Metanephros (tissue), 1 donor: Measurements from ENCODE around the gene B4GALNT1. TPM values are rescaled to one million over a fixed set of nuclear protein-coding genes. Genes with fewer than 3 reads are reported as not detected.

Source experiments
- total RNA-seq: library from RNA; depleted of rRNA; stranded (reverse); fragments of >200 nt; gene quantifications from one replicate; pipeline ENCODE4 v1.2.3, GENCODE V29; 2014

Gene B4GALNT1
- total RNA-seq, result 1.3 TPM

DNA sequence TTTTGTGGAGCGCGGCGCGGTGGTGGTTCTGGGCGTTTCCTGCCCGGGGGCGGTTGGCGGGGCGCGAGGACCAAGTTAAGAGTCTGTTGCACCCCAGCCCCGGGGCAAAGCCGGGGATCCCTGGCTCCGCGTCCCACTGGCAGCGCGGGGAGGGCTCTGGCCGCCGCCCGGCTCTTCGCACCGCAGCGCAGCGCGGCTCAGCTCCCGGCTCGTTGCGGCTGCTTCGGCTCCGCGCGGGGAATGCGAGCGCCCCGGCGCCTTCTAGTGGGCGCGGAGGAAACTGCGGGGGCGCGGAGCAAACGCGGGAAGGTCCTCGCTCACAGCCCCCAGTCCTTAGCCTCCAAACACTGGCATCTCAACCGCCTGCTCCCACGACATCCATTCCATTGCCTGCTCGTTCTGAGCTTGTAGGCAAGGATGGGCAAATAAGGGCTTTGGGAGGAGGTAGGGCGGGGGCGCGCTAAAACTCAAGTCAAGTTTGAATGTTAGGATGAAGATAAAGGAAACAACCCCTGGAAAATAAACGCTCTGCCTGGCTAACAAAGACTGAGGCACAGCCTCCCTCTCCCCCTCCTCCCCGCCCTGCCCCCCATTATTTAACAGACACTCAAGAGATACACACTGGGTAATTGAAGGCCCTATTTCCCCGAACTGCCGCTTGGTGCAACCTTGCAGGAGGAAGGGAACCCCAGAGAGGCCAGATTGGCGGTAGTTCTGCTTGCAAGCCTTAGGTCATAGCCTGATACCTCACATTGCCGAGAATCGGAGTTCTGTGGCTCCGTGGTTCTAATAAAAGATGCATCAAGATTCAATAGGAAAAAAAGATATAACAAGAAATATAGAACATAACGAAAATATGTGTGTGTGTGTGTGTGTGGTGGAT lies at the start of gene B4GALNT1:
TSS of gene B4GALNT1 (minus strand) at position 244 of the 883 bp plus-strand sequence. CDS start 1,069 bp downstream, outside the sequence.

DNA sequence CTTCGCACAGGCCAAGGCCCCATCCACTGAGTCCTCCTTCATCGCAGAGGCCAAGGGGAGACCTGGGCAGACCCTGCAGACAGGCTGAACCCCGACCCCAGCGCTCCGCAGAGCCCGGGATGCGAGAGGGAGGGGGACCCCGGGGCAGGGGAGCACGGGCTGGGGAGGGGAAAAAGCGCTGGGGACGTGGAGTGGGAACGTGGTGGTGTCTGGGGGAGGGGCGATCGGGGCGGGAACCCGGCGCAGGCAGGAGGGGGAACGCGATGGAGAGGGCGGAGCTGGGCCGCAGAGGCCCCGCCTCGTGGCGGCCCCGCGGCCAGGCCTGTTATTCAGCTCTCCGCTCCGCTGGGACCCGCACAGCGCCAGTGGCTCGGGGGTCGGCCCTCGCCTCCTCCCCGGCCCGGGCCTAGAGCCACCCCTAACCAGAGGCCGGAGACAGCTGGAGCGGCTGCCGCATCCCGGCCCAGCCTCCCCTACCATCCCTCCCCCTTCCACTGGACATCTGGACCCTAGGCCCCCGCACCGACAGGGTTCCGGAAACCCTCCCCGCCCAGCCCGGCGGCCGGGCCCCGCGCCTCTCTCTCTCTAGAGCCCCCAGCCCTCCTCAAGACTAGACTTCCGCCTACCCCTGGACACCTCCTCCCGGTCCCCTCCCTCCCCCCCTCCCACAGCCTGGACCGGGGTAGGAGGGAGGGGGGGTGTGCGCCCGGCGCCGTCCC lies 21.7 kb downstream of the B4GALNT1 start, which contains the start of gene ARHGEF25:
TSS of gene ARHGEF25 (plus strand) at position 328 of the 719 bp plus-strand sequence. CDS start 460 bp downstream, outside the sequence.

GRCh38 chr12:57604454-57604991 lies 28.5 kb downstream of the B4GALNT1 start, which contains the start of gene DTX3:
TSS of gene DTX3 (plus strand) at chr12:57604824. CDS start at chr12:57606518, 1,694 bp downstream.

DNA sequence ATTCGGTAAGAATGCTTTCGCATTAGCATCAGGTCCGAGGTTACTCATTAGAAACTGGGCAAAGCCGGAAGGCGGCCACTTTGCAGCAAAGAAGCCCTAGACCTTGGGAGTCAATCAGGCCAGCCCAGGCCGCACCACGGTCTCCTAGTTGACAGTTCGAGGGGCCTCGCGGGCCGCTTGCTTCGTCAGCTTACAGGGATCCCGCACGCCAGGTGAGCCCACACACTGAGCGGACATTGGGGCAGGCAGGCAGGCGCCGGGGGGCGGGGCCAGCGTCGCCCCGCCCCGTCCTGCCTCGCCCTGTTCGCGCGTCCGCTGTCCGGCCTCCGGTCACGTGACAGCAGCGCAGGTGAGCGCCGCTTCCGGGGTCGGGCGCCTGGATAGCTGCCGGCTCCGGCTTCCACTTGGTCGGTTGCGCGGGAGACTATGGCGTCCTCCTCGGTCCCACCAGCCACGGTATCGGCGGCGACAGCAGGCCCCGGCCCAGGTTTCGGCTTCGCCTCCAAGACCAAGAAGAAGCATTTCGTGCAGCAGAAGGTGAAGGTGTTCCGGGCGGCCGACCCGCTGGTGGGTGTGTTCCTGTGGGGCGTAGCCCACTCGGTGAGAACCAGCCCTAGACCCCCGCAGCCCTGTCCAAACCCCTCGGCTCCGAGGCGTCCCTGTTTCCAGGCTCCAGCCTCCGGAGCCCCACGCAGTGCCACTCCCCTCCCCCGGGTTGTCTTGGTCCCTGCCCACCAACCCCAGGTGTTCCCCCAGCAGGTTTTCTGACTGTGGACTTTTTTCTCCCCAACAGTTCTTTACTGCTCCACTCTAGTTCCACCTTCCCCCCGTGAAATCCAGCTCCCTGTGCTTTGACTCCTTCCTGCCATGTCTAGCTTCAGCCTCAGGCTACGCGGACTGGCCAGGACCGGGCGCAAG lies 41.9 kb downstream of the B4GALNT1 start, which contains the start of gene PIP4K2C:
TSS of gene PIP4K2C (plus strand) at position 329 of the 918 bp plus-strand sequence. CDS start at position 427, 98 bp downstream.

Other genes starting within 250 kb of the B4GALNT1 start
- 51.6 TPM for gene R3HDM2, start 202.2 kb downstream of the B4GALNT1 start, total RNA-seq
- gene INHBC, start 198.4 kb downstream of the B4GALNT1 start, total RNA-seq, result 0.41 TPM
- 0.23 TPM for gene INHBE, start 177.9 kb downstream of the B4GALNT1 start, total RNA-seq
- 13.4 TPM for gene GLI1, start 173.4 kb downstream of the B4GALNT1 start, total RNA-seq
- 10.7 TPM for gene ARHGAP9, start 153.3 kb downstream of the B4GALNT1 start, total RNA-seq
- 95.8 TPM for gene MARS1, start 145.1 kb downstream of the B4GALNT1 start, total RNA-seq
- 45.3 TPM for gene DDIT3, start 112.7 kb downstream of the B4GALNT1 start, total RNA-seq
- 32.7 TPM for gene MBD6, start 110.4 kb downstream of the B4GALNT1 start, total RNA-seq
- gene DCTN2, start 86.0 kb downstream of the B4GALNT1 start, total RNA-seq, result 85.7 TPM
- gene KIF5A, start 83.2 kb downstream of the B4GALNT1 start, total RNA-seq, result 0.35 TPM
- 22.2 TPM for gene PIP4K2C, start 42.0 kb downstream of the B4GALNT1 start, total RNA-seq
- 44.4 TPM for gene DTX3, start 28.4 kb downstream of the B4GALNT1 start, total RNA-seq
- gene ARHGEF25, start 21.8 kb downstream of the B4GALNT1 start, total RNA-seq, result 29.2 TPM
- 124 TPM for gene OS9, start 60.9 kb upstream of the B4GALNT1 start, total RNA-seq
- gene AGAP2, start 105.5 kb upstream of the B4GALNT1 start, total RNA-seq, result 2.9 TPM
- 41.7 TPM for gene TSPAN31, start 111.8 kb upstream of the B4GALNT1 start, total RNA-seq
- gene CDK4, start 119.1 kb upstream of the B4GALNT1 start, total RNA-seq, result 87.5 TPM
- gene MARCHF9, start 121.9 kb upstream of the B4GALNT1 start, total RNA-seq, result 8.9 TPM
- gene CYP27B1, start 133.9 kb upstream of the B4GALNT1 start, total RNA-seq, result 1.1 TPM
- 10.3 TPM for gene METTL1, start 138.9 kb upstream of the B4GALNT1 start, total RNA-seq
- 11.1 TPM for gene EEF1AKMT3, start 139.4 kb upstream of the B4GALNT1 start, total RNA-seq
- gene TSFM, start 149.6 kb upstream of the B4GALNT1 start, total RNA-seq, result 15.0 TPM
- 5.0 TPM for gene AVIL, start 185.5 kb upstream of the B4GALNT1 start, total RNA-seq
- gene CTDSP2, start 213.5 kb upstream of the B4GALNT1 start, total RNA-seq, result 130 TPM